ENCODE measurements around the gene ZNF444.
"Not testable (repeated sequence)": the region's sequence is repeated elsewhere in the genome, so short reads cannot be mapped to it uniquely, and the experiment has no call there.

The ZNF444 gene

DNA sequence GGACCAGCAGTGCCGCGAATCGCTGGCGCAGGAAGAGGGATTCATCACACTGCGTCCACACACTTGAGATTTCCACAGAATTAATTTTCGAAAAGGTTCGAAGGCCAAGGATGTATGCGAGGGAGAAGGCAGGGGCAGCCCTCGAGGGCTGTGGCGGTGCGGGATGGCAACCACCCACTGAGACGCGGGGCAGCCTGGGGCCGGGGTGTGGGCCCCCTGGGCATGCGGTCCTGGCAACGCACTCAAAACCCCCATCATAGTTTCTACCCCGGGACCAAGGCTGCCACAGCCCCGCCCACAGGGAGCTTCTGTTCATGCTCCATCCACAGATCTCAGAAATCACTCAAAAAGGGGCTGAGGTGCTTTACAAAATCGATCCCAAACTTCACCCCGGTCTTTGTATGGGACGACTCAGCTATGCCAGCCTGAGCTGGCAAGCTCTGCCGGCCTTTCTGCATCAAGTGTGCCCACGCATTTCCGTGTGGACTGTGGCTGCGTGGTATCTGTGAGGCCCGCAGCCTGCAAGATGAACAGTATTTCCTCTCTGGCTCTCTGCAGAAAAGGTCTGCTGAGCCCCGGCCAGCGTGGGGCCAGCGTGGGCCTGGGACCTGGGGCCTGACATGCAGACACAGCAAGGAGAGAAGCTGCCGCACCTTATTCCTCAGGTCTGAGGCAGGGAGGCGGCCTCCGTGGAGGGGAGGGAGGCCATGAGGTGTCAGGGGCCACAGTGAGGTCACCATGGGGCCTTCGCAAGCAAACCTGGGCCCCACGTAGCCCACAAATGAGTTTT is 39.1 kb upstream of the ZNF444 start:
- Mint-ChIP-seq H3K36me3 (ENCODE audit: insufficient read depth) (peaks cover 6% of the 10 kb centered on the region), H3K27me3 (no peaks in the 10 kb centered on the region), H3K4me1 (peaks cover 28% of the 10 kb centered on the region), H3K4me3 (no peak overlapping the region), H3K9me3 (no peaks in the 10 kb centered on the region), H3K27ac (ENCODE audit: low read depth) (no peak overlapping the region)
- DNase-seq (ENCODE audit: low spot score in 2 of 2) (no peak), ATAC-seq (replicated peaks; ENCODE audit: extremely low read depth, poor library complexity, severe bottlenecking) (no peak)

DNA sequence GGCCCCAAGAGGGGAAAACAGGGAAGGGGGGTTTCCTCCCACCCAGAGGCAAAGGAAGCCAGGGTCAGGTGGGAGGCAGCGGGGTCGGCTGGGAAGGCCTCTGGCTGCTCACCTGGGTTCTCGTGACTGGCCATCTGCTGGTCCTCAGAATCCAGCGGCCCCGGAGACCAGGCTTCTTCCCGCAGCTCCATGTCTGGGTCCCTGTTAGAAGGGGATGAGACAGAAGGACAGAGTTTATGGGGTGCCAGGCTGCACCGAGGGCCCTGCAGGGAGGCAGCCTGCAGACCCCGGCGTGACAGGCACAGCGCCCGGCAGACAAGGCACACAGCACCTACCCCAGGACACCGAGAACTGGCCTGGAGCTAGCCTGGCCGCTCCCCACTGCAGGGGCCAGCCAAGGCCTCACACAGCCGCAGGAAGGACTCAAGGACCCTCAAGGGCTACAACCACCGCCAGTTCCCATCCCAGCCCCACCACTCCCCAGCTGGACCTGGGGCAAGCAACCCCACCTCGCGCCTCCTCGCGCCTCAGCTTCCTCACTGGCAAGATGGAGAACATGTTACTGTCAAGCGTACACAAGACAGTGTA is 38.0 kb upstream of the ZNF444 start:
- ATAC-seq (replicated peaks; ENCODE audit: extremely low read depth, poor library complexity, severe bottlenecking) (no peak), DNase-seq (ENCODE audit: low spot score in 2 of 2) (no peak)
- Mint-ChIP-seq H3K27ac (ENCODE audit: low read depth) (no peak overlapping the region), H3K27me3 (no peaks in the 10 kb centered on the region), H3K36me3 (ENCODE audit: insufficient read depth) (peaks cover 8% of the 10 kb centered on the region), H3K4me3 (no peak overlapping the region), H3K4me1 (peaks cover 38% of the 10 kb centered on the region), H3K9me3 (no peaks in the 10 kb centered on the region)

DNA sequence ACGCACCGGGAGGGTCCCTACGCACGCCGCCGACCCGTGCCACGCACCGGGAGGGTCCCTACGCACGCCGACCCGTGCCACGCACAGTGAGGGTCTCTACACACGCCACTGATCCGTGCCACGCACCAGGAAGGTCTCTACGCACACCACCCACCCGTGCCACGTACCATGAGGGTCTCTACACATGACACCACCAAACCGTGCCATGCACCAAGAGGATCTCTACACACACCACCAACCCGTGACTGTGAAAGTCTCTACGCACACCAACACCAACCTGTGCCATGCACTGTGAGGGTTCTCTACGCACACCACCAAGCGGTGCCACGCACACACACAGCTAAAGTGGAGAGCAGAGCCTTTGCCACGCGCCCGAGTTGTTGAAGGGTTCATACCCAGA is 36.7 kb upstream of the ZNF444 start:
- no peak overlapping the region for H3K4me3 Mint-ChIP-seq
- H3K4me1 Mint-ChIP-seq: peaks cover 43% of the 10 kb centered on the region
- H3K27ac Mint-ChIP-seq (ENCODE audit: low read depth): no peak overlapping the region
- ATAC-seq (replicated peaks; ENCODE audit: extremely low read depth, poor library complexity, severe bottlenecking) (no peak), DNase-seq (ENCODE audit: low spot score in 2 of 2) (no peak)
- no peaks in the 10 kb centered on the region for H3K9me3 Mint-ChIP-seq
- H3K27me3 Mint-ChIP-seq: no peaks in the 10 kb centered on the region
- H3K36me3 Mint-ChIP-seq (ENCODE audit: insufficient read depth): peaks cover 8% of the 10 kb centered on the region

DNA sequence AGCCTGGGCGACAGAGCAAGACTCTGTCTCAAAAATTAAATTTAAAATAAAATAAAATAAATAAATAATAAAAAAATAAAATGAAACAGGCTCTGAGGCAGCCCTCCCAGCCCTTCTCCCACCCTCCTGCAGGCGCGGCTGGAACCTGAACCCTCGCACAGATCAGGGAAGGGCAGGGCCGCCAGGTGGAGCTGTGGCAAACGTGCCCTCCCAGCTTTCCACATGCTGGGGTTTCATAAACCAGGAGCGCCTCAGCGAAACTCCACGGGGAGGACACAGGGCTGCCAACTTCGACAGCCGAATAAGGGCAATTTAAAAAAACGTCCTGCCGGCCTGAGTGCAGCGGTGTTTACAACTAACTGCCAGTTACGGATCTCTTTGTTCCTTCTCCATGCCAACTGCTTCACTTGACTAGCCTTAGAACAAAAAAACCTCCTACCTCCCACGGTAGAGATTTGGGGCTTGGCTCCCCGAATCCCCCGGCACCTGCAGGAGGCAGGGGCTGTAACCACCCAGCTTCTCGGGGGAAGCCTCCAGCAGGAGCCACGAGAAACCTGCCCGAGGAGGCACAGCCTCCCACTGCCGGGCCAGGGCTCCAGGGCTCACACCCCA is 35.9 kb upstream of the ZNF444 start:
- Mint-ChIP-seq H3K27ac (ENCODE audit: low read depth) (no peak overlapping the region), H3K9me3 (no peaks in the 10 kb centered on the region), H3K27me3 (no peaks in the 10 kb centered on the region), H3K36me3 (ENCODE audit: insufficient read depth) (peaks cover 8% of the 10 kb centered on the region), H3K4me1 (peaks cover 45% of the 10 kb centered on the region), H3K4me3 (no peak overlapping the region)
- DNase-seq (ENCODE audit: low spot score in 2 of 2) (no peak), ATAC-seq (replicated peaks; ENCODE audit: extremely low read depth, poor library complexity, severe bottlenecking) (no peak)

DNA sequence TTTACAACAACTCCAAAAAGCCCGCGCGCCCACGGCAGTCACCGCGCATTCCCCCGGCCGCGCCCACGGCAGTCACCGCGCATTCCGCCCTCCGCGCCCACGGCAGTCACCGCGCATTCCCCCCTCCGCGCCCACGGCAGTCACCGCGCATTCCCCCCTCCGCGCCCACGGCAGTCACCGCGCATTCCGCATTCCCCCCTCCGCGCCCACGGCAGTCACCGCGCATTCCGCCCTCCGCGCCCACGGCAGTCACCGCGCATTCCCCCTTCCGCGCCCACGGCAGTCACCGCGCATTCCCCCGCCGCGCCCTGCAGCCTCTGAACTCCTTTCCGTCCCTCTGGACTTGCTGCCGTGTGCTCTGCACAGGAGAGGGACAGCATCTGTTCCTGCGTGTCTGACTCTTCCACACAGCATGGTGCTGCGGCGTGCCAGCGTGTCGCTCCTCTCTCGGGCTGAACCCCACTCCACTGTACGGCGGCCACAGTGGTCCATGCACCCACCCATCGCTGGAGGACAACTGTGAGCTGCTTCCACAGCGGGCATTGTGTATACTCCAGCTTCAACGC is 35.2 kb upstream of the ZNF444 start:
- not testable (repeated sequence) for H3K36me3 Mint-ChIP-seq (ENCODE audit: insufficient read depth)

DNA sequence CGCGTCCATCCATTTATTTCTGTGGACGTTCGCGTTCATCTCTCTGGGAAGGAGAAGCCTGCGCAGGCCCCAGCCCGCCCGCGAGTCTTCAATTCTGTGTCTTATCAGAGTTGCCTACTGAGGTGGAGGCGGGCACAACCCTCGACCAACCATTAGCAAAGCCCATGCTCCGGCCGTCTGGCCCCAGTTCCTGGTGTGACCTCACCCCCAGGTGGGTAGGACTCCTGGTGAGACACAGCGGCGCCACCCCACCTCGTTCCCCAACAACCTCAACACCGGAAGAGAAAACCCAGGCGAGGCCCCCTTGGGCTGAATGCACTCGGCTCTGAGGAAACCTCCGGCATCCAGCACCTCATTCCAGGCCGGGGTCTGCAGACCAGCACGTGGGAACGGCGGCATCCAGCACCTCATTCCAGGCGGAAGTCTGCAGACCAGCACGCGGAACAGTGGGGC is 34.7 kb upstream of the ZNF444 start:
- ATAC-seq (replicated peaks; ENCODE audit: extremely low read depth, poor library complexity, severe bottlenecking) (no peak), DNase-seq (ENCODE audit: low spot score in 2 of 2) (no peak)
- H3K36me3 Mint-ChIP-seq (ENCODE audit: insufficient read depth): peaks cover 8% of the 10 kb centered on the region
- no peaks in the 10 kb centered on the region for H3K9me3 Mint-ChIP-seq
- H3K4me3 Mint-ChIP-seq: peak overlapping the region; percentile 47
- peaks cover 49% of the 10 kb centered on the region for H3K4me1 Mint-ChIP-seq
- H3K27me3 Mint-ChIP-seq: no peaks in the 10 kb centered on the region
- peak overlapping the region; percentile 44 for H3K27ac Mint-ChIP-seq (ENCODE audit: low read depth)

More for the DNA sequence above, 35.2 kb upstream of the ZNF444 start:
- ATAC-seq (replicated peaks; ENCODE audit: extremely low read depth, poor library complexity, severe bottlenecking); H3K9me3 Mint-ChIP-seq; DNase-seq (ENCODE audit: low spot score in 2 of 2); H3K27me3 Mint-ChIP-seq: not testable (repeated sequence)
- peaks cover 50% of the 10 kb centered on the region for H3K4me1 Mint-ChIP-seq
- H3K4me3 Mint-ChIP-seq: peak overlapping the region; percentile 47
- H3K27ac Mint-ChIP-seq (ENCODE audit: low read depth): peak overlapping the region; percentile 44

DNA sequence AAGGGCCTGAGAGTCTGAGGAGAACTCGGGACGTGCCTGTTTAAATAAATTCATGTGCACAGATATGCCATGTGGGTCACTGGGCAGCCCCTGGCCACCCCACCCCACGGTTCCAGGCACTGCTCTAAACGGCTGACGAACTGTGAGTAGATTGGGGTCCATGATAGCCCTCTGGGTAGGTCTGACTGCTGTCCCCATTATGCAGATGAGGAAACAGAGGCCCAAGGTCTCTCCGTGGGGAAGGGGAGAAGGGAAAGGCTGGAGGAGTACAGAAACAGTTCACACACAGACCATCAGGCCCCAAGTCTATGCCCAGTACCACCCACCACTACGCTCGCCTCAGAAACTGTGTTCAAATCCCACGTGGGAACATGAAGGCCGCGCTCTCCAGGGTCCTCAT is 34.1 kb upstream of the ZNF444 start:
- Mint-ChIP-seq H3K9me3 (no peaks in the 10 kb centered on the region), H3K36me3 (ENCODE audit: insufficient read depth) (peaks cover 5% of the 10 kb centered on the region), H3K4me1 (peaks cover 49% of the 10 kb centered on the region), H3K27ac (ENCODE audit: low read depth) (no peak overlapping the region), H3K27me3 (no peaks in the 10 kb centered on the region), H3K4me3 (no peak overlapping the region)
- no peak for DNase-seq (ENCODE audit: low spot score in 2 of 2)
- no peak for ATAC-seq (replicated peaks; ENCODE audit: extremely low read depth, poor library complexity, severe bottlenecking)

DNA sequence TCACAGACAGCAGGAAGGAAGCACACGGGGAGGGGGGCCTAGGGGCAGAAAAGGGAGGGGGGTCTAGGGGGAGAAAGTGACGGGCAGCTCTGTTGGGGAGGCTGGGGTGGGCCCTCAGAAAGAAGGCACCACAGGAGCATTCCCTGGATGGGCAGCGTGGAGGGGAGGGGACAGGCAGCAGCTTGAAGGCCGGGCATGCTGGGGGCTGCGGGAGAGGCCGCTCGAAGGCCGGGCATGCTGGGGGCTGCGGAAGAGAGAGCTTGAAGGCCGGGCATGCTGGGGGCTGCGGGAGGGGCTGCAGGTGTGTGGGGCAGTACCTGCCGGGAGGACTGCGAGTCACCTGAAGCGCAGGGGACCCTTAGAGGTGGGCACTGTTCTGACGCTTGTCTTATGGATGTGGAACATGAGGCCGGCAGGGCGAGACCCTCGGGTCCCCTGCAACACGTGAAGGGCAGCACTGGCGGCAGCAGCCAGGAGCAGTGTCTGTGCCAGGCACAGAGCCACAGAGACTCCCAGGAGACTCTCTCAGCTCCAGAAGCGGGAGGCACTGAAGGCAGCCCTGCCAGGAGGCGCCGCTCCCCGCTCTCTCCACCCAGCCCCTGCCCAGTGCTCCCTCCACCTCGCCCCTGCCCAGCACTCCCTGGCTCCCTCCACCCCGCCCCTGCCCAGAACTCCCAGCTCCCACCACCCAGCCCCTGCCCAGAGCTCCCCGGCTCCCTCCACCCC is 33.3 kb upstream of the ZNF444 start:
- peaks cover 5% of the 10 kb centered on the region for H3K36me3 Mint-ChIP-seq (ENCODE audit: insufficient read depth)
- no peaks in the 10 kb centered on the region for H3K9me3 Mint-ChIP-seq
- DNase-seq (ENCODE audit: low spot score in 2 of 2): no peak
- H3K4me1 Mint-ChIP-seq: peaks cover 56% of the 10 kb centered on the region
- no peak for ATAC-seq (replicated peaks; ENCODE audit: extremely low read depth, poor library complexity, severe bottlenecking)
- H3K27ac Mint-ChIP-seq (ENCODE audit: low read depth): no peak overlapping the region
- no peak overlapping the region for H3K4me3 Mint-ChIP-seq
- no peaks in the 10 kb centered on the region for H3K27me3 Mint-ChIP-seq

- ATAC-seq (replicated peaks; ENCODE audit: extremely low read depth, poor library complexity, severe bottlenecking) (no peak), DNase-seq (ENCODE audit: low spot score in 2 of 2) (no peak)
- Mint-ChIP-seq H3K27me3 (no peaks in the 10 kb centered on the region), H3K4me3 (no peak overlapping the region), H3K36me3 (ENCODE audit: insufficient read depth) (peaks cover 7% of the 10 kb centered on the region), H3K9me3 (no peaks in the 10 kb centered on the region), H3K4me1 (peaks cover 64% of the 10 kb centered on the region), H3K27ac (ENCODE audit: low read depth) (no peak overlapping the region)
Observed at GRCh38 chr19:56108447-56109195, 32.5 kb upstream of the ZNF444 start.

- H3K36me3 Mint-ChIP-seq (ENCODE audit: insufficient read depth): peaks cover 10% of the 10 kb centered on the region
- H3K27me3 Mint-ChIP-seq: no peaks in the 10 kb centered on the region
- H3K4me3 Mint-ChIP-seq: no peak overlapping the region
- DNase-seq (ENCODE audit: low spot score in 2 of 2) (no peak), ATAC-seq (replicated peaks; ENCODE audit: extremely low read depth, poor library complexity, severe bottlenecking) (no peak)
- H3K27ac Mint-ChIP-seq (ENCODE audit: low read depth): no peak overlapping the region
- H3K4me1 Mint-ChIP-seq: peaks cover 68% of the 10 kb centered on the region
- no peaks in the 10 kb centered on the region for H3K9me3 Mint-ChIP-seq
Observed at GRCh38 chr19:56109226-56109625, 31.9 kb upstream of the ZNF444 start.

- H3K27ac Mint-ChIP-seq (ENCODE audit: low read depth): peak overlapping the region; percentile 77
- H3K4me1 Mint-ChIP-seq: peaks cover 67% of the 10 kb centered on the region
- peaks cover 11% of the 10 kb centered on the region for H3K36me3 Mint-ChIP-seq (ENCODE audit: insufficient read depth)
- H3K9me3 Mint-ChIP-seq: no peaks in the 10 kb centered on the region
- H3K27me3 Mint-ChIP-seq: no peaks in the 10 kb centered on the region
- H3K4me3 Mint-ChIP-seq: no peak overlapping the region
- DNase-seq (ENCODE audit: low spot score in 2 of 2) (no peak), ATAC-seq (replicated peaks; ENCODE audit: extremely low read depth, poor library complexity, severe bottlenecking) (no peak)
Observed at GRCh38 chr19:56110515-56111448, 30.3 kb upstream of the ZNF444 start.
